A204.1 (cell line): ENCODE measurements around the gene KCNQ1.

Source experiments
- FAIRE-seq: peaks from 2 replicates; lab custom pipeline; 2012; peaks lifted over from hg19 to GRCh38; lab: Jason Lieb, UNC

KCNQ1 gene

GRCh38 chr11:2844116-2844842, 399.5 kb downstream of the KCNQ1 start:
- no peak for FAIRE-seq

GRCh38 chr11:2844996-2845395, 400.2 kb downstream of the KCNQ1 start:
- no peak for FAIRE-seq

- FAIRE-seq, result no peak
These were observed 401.2 kb downstream of the KCNQ1 start for GRCh38 chr11:2846056-2846455.

GRCh38 chr11:2846470-2846869, 401.7 kb downstream of the KCNQ1 start:
- no peak for FAIRE-seq

- no peak for FAIRE-seq
These were observed 402.8 kb downstream of the KCNQ1 start for GRCh38 chr11:2847561-2847960.

GRCh38 chr11:2848497-2848896, 403.7 kb downstream of the KCNQ1 start:
- FAIRE-seq, result no peak

- FAIRE-seq, result no peak
These were observed 405.4 kb downstream of the KCNQ1 start for GRCh38 chr11:2849994-2850770.

GRCh38 chr11:2853401-2853800, 408.6 kb downstream of the KCNQ1 start:
- FAIRE-seq, result no peak

GRCh38 chr11:2853997-2854560, 409.3 kb downstream of the KCNQ1 start:
- FAIRE-seq, result no peak

GRCh38 chr11:2855162-2855561, 410.4 kb downstream of the KCNQ1 start:
- no peak for FAIRE-seq

GRCh38 chr11:2857276-2857675, 412.5 kb downstream of the KCNQ1 start:
- no peak for FAIRE-seq

- FAIRE-seq, result no peak
These were observed 413.1 kb downstream of the KCNQ1 start for GRCh38 chr11:2857918-2858317.

GRCh38 chr11:2858995-2859698, 414.3 kb downstream of the KCNQ1 start:
- FAIRE-seq, result no peak

- FAIRE-seq, result no peak
These were observed 414.9 kb downstream of the KCNQ1 start for GRCh38 chr11:2859699-2860037.

GRCh38 chr11:2860636-2861035, 415.8 kb downstream of the KCNQ1 start:
- FAIRE-seq, result no peak

GRCh38 chr11:2862395-2863275, 417.8 kb downstream of the KCNQ1 start:
- FAIRE-seq, result no peak

- FAIRE-seq, result no peak
These were observed 418.4 kb downstream of the KCNQ1 start for GRCh38 chr11:2863276-2863618.

- FAIRE-seq, result no peak
These were observed 420.1 kb downstream of the KCNQ1 start for GRCh38 chr11:2864901-2865300.

GRCh38 chr11:2865922-2866577, 421.2 kb downstream of the KCNQ1 start:
- no peak for FAIRE-seq

- no peak for FAIRE-seq
These were observed 422.3 kb downstream of the KCNQ1 start for GRCh38 chr11:2867142-2867541.

- FAIRE-seq, result no peak
These were observed 423.1 kb downstream of the KCNQ1 start for GRCh38 chr11:2867722-2868505.
